PFSK-1 (cell line): ENCODE data around the gene RSPH1.

Experiments used
- POLR2AphosphoS5 ChIP-seq: IDR thresholded peaks from 2 replicates; pipeline ENCODE4 v1.6.1; 2012; ENCODE audit warnings: low read depth, mild to moderate bottlenecking, control low read depth, low read length, moderate library complexity
- TAF1 ChIP-seq: IDR thresholded peaks from 2 replicates; pipeline ENCODE4 v1.6.1; 2012; ENCODE audit warnings: low read length, control low read depth, borderline replicate concordance; ENCODE audit not compliant: insufficient read depth

GRCh38 chr21:42492201-42492600, 3.8 kb downstream of the RSPH1 start:
- TF ChIP-seq POLR2AphosphoS5 = no peak
- no peak for TF ChIP-seq TAF1
